Lower leg skin (tissue), 3 donors: ENCODE data around the gene AGPS.

Source experiments
- CTCF ChIP-seq, 3 donors: fragments of 450-650 bp; IDR thresholded peaks; one replicate each; pipeline ENCODE4 v1.5.1; 2016; ENCODE audit warnings: antibody characterized with exemption in 3 of 3, mild to moderate bottlenecking in 3 of 3, moderate library complexity in 2 of 3
- POLR2A ChIP-seq, 2 donors: fragments of 450-650 bp; IDR thresholded peaks; one replicate each; pipeline ENCODE4 v1.6.1; 2016 to 2017; ENCODE audit warnings: antibody characterized with exemption in 2 of 2, mild to moderate bottlenecking in 1 of 2, moderate library complexity in 1 of 2

- no peak for TF ChIP-seq CTCF (IDR thresholded peaks at IDR 0.05)
- TF ChIP-seq POLR2A (IDR thresholded peaks at IDR 0.05) = no peak
Measured at GRCh38 chr2:177551989-177552421, 159.4 kb downstream of the AGPS start.
